ENCODE results near the gene IFI35.

Gene IFI35

DNA sequence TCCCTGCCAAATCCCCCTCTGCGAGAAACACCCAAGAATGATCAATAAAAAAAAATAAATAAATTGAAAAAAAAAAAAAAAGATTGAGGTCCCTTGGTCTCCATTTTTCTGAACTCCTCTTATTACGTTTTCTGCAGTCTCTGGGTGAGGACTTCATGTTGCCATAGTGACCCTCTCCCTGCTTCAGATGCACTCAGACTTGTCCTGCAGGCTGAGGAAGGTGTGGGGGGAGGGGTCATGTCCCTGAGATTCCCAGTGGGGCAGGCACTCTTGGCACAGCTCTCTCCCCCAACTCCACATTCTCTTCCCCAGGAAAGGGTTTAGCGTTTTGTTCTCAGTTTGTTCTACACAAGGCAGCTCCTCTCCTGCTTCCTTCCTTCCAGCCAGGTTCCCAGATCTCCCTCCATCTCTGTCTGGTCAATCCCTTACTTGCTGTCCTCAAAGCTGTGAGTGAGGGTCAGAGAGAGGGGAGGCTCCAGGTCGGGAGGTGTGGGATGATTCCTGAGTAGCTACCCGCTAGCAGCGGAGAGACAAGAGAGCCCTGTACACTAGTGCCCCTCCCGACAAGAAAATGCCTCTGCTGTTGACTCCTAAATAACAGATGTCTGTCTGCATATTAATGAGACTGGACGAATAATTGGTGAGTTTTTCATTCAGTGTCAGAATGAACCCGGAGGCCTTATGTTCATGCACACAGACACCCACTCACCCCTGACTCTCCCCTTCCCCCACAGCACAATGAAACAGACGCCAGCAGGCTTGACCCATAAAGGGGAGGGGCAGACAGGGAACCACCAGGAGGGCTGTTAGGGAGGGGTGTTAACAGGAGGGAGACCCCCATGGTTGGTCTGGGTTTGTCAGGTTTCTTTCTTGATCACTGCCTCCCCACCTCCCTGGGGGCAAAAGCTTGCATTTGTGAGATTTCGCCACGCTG, 27.6 kb downstream of the IFI35 start:
- no peak for DNase-seq (ENCODE audit: low read depth)
- TF ChIP-seq, protein P1, sequence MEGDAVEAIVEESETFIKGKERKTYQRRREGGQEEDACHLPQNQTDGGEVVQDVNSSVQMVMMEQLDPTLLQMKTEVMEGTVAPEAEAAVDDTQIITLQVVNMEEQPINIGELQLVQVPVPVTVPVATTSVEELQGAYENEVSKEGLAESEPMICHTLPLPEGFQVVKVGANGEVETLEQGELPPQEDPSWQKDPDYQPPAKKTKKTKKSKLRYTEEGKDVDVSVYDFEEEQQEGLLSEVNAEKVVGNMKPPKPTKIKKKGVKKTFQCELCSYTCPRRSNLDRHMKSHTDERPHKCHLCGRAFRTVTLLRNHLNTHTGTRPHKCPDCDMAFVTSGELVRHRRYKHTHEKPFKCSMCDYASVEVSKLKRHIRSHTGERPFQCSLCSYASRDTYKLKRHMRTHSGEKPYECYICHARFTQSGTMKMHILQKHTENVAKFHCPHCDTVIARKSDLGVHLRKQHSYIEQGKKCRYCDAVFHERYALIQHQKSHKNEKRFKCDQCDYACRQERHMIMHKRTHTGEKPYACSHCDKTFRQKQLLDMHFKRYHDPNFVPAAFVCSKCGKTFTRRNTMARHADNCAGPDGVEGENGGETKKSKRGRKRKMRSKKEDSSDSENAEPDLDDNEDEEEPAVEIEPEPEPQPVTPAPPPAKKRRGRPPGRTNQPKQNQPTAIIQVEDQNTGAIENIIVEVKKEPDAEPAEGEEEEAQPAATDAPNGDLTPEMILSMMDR (IDR thresholded peaks at IDR 0.05; ENCODE audit: control insufficient read depth, extremely low read depth, insufficient read depth) = no peak
- H3K4me3 ChIP-seq (ENCODE audit: low read depth, low read length) = no peak overlapping the region

DNA sequence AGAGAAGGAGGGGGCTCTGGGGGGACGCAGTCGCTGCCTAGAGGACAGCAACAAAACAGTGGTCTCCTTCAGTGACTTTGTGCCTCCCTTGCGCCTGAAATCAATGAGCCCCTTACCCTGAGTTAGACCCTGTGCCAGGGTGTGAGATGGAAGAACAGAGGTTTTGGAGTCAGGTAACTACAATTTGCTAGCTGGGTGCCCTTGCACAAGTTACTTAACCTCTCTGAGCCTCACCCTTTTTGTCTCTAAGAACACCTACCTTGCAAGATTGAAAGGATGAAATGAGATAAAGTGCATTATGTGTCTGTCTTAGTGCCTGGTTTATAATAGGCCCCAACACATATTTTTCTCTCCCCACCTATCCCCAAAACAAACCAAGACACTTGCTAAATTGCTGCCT, 28.3 kb downstream of the IFI35 start:
- no peak overlapping the region for H3K4me3 ChIP-seq (ENCODE audit: low read depth, low read length)

DNA sequence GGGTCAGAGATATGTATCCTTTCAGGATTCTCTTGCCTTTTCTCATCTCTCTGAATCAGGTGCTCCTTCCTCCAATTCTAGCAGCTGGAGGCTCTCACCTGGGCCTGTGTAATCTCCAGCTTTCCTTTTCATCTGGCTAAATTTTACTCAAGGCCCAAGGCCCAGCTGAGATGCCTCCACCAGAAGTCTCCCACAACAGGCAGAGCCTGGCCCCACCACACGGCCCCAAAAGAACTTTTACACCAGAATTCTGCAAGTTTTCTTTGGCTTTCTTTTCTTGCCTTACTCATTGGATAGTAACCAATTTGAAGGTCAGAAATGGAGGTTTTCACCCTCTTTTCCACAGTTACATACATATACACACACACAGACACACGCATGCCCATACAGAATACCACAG, 33.1 kb downstream of the IFI35 start:
- TF ChIP-seq, protein P1 (IDR thresholded peaks at IDR 0.05; ENCODE audit: control insufficient read depth, extremely low read depth, insufficient read depth) = no peak
- no peak overlapping the region for H3K4me3 ChIP-seq (ENCODE audit: low read depth, low read length)
- no peak for DNase-seq (ENCODE audit: low read depth)

More for the DNA sequence above, 28.3 kb downstream of the IFI35 start:
- TF ChIP-seq, protein P1 (IDR thresholded peaks at IDR 0.05; ENCODE audit: control insufficient read depth, extremely low read depth, insufficient read depth) = no peak
- DNase-seq (ENCODE audit: low read depth) = no peak

DNA sequence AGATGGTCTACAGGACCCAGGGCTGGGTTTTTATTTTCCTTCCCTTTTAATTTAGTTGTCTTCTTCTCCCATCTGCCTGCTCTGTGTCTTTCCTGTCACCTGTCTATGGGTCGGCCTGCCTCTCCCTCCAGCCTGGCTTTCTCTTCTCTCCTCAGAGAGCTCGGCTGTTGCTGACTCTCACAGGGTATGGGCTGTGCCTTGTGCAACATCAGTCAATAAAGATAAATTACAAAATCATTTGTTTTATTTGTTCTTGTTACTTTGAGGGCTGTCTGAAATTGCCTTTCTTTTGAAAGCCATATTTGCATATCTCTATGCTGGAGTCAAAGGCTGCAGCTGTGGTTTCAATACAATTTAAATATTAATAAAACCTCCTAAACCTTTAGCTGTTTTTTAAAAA, 34.1 kb downstream of the IFI35 start:
- DNase-seq (ENCODE audit: low read depth) = no peak
- no peak overlapping the region for H3K4me3 ChIP-seq (ENCODE audit: low read depth, low read length)
- TF ChIP-seq, protein P1 (IDR thresholded peaks at IDR 0.05; ENCODE audit: control insufficient read depth, extremely low read depth, insufficient read depth) = no peak

DNA sequence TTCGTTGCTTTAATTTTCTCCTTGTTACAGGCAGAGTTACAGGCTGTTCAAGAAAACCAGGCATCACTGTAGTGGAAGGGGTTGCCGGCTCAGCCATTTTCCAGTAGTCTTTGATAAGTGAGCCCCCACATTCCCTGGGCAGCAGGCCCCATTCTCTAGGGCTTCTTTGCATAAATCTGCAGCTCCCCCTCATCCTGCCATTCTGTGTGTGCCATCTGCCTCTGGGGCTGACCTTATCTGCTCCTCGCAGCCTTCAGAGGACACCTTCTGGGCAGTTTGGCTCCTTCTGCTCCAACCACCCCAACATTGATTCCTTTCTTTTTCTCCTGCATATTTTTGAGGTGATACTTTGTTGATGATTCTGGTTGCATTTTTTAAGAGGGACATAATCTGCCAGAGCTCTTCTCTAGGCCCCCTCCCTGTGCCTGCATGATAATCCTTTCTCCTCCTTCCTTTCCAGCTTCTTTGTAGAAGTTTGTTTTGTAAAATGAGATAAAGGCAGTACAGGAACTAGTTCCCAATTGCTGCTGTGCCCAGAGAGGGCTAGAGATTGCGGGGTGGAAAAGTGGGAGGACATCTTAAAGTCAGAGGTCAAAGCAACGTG, 35.5 kb downstream of the IFI35 start:
- TF ChIP-seq, protein P1 (IDR thresholded peaks at IDR 0.05; ENCODE audit: control insufficient read depth, extremely low read depth, insufficient read depth) = no peak
- DNase-seq (ENCODE audit: low read depth) = no peak
- H3K4me3 ChIP-seq (ENCODE audit: low read depth, low read length) = no peak overlapping the region

DNA sequence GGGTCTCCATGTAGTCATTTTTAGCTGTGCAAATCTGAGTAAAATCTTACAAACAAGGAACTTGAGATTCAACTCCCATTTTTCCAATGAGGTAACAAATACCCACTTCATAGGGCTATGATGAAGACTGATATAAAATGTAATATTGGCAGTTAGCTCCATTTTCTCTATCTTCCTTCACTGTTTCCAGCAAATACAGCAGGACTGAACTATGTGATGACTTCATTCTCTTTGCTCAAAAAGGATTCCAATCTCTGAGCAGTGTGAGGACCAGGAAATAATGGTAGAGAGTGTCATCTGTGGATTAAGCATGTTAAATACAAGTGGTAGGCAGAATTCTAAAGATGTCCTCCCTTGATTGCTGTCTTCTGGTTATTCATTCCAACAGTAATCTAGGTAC, 36.7 kb downstream of the IFI35 start:
- H3K4me3 ChIP-seq (ENCODE audit: low read depth, low read length) = no peak overlapping the region
- DNase-seq (ENCODE audit: low read depth) = no peak
- TF ChIP-seq, protein P1 (IDR thresholded peaks at IDR 0.05; ENCODE audit: control insufficient read depth, extremely low read depth, insufficient read depth) = no peak
